ENCODE data around the gene PAM. TPM values are rescaled to one million over a fixed set of nuclear protein-coding genes. Genes with fewer than 3 reads are reported as not detected.
"Not testable (repeated sequence)": the region's sequence is repeated elsewhere in the genome, so short reads cannot be mapped to it uniquely, and the experiment has no call there.

Gene PAM
- total RNA-seq, 1 donor from 2014 or later: 1,055 TPM

DNA sequence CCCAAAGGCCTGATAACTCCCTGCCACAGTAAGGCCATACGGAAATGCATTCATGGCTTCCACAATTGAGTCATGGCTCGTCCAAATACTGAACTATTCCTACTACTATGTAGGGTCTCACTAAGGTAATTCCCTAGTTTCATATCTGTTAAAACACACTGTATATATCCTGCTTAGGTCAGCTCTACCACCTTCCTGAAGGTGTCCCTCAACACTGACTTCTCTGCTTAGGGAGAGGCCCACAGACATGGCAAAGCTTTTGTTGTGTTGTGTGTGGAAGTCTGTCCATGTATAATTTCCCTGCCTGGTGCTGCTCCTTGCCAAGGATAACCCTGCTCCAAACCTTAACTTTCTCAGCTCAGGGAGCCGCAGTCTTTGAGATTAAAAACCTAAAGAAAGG is 304.4 kb downstream of the PAM start:
- DNase-seq (no peak), ATAC-seq (no peak)
- intact Hi-C loops (cut with micrococcal nuclease): no loop called here

DNA sequence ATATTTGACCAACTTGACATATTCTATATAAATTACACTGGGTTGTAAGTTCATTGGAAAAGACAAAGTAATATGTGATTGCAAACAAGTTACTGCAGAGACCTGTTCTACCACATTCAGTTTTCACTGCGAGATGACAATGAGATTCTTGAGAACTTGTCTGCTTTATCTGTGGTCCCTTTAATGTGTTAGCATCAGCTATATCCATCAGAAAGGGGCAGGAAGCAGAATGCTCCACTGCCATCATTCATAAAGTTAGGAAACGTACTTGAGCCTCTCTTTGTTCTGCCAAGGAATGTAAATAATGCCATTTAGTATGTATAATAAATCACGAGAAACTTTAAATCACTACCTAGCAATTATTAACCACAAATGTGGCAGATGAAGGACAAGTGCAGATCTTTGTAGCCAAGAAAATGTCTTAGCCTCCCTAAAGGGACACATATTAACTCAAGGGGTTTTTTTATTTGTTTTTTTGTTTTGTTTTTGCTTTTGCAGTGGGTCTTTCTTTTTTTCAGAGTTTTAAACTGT is 305.4 kb downstream of the PAM start:
- ATAC-seq (no peak), DNase-seq (no peak)
- intact Hi-C loops (cut with micrococcal nuclease): no loop called here

- no peak for DNase-seq
- intact Hi-C loops (cut with micrococcal nuclease): no loop called here
These were observed 311.2 kb downstream of the PAM start for GRCh38 chr5:103066326-103066725.

GRCh38 chr5:103073500-103073899 is 318.4 kb downstream of the PAM start:
- intact Hi-C loops (cut with micrococcal nuclease); ATAC-seq; DNase-seq: not testable (repeated sequence)

More at GRCh38 chr5:103066326-103066725, 311.2 kb downstream of the PAM start:
- no peak for ATAC-seq

- ATAC-seq (no peak), DNase-seq (no peak)
- intact Hi-C loops (cut with micrococcal nuclease): no loop called here
These were observed 320.3 kb downstream of the PAM start for GRCh38 chr5:103075442-103075841.

Data from left ventricle myocardium superior (tissue), 1 donor.